Activated T-helper 9 cell treated with anti-CD3 and anti-CD28 coated beads, Interleukin-2, amount 50 U/mL, for 16 hours (primary cell): Measurements from ENCODE around the gene FXN.
A peak's percentile ranks its signal among the peaks of the same experiment; 100 is the strongest.
"Not testable (repeated sequence)": the region's sequence is repeated elsewhere in the genome, so short reads cannot be mapped to it uniquely, and the experiment has no call there.

Source experiments
- DNase-seq: peaks from one replicate; pipeline ENCODE4 v3.0.0-alpha.2; 2020; ENCODE audit warnings: low read depth

FXN gene

DNA sequence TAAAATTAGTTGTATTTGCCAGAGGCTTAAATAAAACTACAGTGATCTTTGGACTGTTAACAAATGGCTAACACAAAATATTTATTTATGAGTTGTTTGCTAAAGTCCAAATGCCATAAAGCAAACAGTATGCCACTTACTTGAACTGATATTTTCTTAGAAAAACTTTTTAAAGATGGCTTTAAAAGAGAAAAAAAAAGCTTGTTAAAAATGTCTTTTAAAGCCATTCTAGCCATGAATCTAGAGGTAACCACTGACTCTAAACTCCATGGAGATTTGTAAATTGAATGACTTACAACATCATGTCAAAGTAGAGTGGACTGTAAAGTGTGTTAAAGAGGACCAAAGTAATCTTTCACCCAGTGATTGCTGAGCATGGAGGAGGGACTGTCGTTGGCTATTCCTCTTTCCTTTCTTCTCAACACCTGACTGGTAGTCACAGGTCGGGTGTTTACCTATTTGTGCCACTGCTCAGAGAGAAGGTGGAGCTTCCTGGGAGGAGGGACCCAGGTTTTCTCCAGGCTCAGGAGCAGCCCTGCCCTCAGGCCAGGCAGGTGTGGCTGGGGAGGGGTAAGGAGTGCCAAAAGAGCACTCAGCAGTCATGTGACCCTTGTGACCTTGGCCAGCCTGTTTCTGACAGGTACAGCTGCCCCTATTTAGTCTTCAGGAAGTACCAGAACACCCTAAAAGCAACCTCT lies 69.4 kb downstream of the FXN start:
- DNase-seq: no peak

DNA sequence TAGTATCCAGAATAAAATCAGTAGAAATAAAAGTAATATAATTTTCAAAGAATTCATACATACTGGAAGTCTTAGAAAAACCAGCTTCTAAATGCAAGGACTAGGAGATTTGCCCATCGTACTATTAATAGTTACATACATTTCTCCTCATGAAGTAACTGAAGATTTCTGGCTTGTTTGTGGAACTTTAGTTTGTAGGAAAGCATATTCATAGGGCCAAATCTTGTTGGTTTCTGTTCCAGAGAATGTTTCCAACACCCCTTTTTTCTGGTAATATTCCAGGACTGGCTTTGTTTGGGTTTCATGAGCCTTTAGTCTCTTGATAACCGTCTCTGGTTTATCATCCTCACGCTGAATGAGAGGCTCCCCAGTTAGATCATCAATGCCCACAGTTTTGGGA lies 72.2 kb downstream of the FXN start:
- DNase-seq: no peak

DNA sequence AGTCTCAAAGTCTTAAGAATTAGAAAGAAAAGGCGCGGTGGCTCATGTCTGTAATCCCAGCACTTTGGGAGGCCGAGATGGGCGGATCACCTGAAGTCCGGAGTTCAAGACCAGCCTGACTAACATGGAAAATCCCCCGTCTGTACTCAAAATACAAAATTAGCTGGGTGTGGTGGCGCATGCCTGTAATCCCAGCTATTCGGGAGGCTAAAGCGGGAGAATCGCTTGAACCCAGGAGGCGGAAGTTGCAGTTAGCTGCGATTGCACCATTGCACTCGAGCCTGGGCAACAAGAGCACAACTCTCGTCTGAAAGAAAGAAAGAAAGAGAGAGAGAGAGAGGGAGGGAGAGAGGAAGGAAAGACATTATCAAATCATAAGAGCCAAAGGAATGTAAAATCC lies 73.2 kb downstream of the FXN start:
- DNase-seq: not testable (repeated sequence)

DNA sequence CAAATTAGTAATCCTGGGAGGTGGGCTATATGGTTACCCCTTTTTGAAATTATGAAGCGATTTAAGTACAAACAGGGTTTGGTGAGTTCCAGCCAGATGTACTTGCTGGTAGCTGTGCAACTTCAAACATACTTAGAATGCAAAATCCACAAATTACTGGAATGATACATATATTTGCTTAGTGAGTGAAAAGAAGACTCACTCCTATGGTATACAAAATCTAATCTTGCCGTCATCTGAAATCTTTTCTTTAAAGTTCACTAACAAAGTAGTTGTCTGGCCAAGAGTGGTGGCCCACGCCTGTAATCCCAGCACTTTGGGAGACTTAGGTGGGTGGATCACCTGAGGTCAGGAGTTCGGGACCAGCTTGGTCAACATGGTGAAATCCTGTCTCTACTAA lies 73.6 kb downstream of the FXN start:
- no peak for DNase-seq

- not testable (repeated sequence) for DNase-seq
Observed at GRCh38 chr9:69112646-69113045, 77.1 kb downstream of the FXN start.

DNA sequence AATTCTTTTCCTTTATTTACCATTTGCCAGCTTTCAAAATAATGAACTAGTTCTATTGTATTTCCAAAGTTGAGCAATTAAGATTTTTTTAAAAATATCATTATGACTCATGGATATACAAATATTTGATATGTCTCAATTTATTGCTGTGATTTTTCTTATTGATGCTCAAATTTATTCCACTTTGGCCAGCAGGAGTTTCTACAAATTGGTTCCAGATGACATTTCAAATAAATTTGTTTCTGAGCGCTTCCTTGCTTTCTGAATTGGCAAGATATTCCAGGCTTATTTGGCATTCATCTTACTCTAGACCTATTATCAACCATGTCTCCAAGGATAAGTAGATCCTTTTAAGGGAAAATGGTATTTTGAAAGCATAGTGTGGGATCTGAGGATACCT lies 80.1 kb downstream of the FXN start:
- DNase-seq: no peak

DNA sequence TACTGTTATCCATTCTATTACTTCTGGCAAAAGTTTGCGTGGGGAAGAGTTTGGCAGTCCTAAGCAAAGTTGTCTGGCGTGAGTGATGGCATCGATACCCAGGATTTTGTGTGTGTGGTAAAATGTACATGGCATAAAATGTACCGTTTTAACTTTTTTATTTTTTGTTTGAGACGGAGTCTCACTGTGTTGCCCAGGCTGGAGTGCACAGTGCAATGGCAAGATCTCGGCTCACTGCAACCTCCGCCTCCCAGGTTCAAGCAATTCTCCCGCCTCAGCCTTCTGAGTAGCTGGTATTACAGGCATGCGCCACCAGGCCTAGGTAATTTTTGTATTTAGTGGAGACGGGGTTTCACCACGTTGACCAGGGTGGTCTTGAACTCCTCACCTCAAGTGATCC lies 83.1 kb downstream of the FXN start:
- DNase-seq: no peak

GRCh38 chr9:69120380-69121154 lies 85.0 kb downstream of the FXN start:
- no peak for DNase-seq

DNA sequence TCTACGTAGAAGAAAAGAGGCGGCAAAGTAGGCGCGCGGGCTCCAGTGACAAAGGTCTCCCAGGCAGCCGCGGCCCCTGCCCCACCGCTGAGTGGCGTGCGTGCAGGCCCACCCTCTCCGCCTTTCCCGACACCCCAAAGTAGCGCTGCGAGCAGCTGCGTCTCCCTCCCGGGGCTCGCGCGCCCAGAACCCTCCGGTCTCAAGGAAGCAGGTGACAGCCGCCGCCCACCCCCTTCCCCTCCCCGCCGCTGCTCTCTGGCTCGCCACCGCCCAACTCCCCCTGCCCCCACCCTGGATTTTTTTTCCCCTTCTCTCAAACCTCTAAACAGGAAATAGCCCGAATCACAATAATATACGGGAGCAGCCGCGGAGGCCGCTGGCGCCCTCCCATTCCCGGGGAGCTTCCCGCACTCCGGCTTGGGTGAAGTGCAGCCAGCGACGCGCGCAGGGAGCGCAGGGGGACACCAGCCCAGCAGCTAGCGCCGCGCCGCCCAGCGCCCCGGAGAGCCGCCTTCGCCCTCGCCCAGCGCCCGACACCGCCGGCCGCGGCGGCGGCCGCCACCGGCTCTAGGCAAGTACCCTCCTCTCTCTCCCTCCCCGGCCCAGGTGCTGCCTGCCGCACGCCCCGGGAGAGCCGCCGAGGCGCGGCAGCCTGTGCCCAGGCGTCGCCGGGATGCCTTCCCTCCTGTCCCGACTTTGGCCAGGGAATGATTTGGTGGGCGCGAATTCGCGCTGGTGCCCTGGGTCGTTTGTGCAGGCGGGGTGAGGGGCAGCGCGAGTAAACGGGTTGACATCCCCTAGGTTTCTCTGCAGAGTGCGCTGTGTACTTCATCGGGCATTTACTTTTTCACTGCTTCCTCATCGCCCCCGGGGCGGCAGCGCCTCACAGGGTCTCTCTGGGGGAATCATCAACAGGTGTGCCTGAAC lies 85.9 kb downstream of the FXN start:
- DNase-seq: no peak

- peak; percentile 15 for DNase-seq
Observed at GRCh38 chr9:69122082-69122548, 86.6 kb downstream of the FXN start.

- DNase-seq: no peak
Observed at GRCh38 chr9:69122549-69123141, 87.1 kb downstream of the FXN start.

DNA sequence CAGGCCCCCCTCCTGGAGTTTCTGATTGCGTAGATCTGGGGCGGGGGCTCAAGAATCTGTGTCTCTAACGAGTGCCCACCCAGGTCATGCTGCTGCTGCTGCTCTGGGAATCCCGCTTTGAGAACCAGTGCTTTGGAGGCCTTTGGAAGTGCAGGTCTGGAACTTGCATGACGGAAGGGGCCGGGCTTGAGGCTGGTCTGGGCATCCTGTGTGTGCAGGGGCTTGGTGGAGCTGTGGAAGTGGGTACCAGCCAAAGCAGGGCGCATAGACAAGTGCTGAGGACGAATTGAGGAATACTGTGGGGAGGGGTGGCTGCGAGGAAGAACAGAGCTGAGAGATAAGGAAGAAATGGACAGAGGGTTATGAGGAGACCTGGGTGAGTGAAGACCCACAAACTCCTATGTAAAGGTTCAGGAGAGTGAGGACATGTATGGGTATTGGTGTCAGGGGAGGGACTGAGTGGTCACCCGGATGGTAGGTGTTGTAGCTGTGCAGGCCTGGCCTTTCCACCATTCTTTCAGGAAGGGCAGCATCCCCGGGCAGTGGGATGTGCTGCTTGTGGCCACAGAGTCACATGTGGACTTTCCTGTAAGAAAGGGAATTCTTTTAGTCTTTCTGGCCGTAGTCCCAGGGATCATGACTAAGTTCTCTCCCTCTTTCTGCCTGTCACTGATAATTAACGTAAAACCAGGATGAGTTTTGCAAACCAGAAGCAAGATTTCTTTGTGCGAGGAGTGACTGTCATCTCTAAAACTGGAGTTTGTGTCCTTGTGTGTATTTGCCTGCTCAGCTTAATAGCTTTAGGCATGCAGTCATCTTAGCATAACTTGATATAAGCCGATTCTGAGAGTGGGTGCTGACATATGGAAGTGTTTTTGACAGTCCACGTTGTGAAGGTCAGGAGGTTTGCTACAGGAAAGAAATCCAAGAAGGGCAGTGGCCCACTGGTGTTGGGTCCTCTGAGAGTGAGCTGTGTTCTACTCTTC lies 95.2 kb downstream of the FXN start:
- no peak for DNase-seq

GRCh38 chr9:69131682-69132081 lies 96.1 kb downstream of the FXN start:
- DNase-seq: no peak

DNA sequence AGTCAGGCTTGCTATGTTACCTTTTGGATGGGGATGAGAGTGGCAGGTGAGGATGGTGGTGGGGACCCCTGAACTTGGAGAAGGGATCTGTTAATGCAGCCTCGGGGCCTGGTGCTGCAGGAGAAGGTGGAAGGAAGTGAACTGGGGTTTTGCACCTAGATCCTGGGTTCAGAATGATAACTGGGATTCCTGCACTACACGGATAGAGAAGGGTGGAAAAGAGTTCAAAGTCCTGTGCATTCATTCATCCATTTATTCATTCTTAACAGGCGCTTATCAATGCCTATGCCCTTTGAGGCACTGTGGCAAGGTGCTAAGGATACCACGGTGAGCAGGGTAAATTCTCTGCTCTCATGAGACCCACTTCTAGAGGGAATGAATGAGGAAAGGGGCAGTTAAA lies 96.8 kb downstream of the FXN start:
- no peak for DNase-seq

GRCh38 chr9:69134412-69134811 lies 98.9 kb downstream of the FXN start:
- DNase-seq: no peak

- no peak for DNase-seq
Observed at GRCh38 chr9:69136185-69136584, 100.6 kb downstream of the FXN start.

DNA sequence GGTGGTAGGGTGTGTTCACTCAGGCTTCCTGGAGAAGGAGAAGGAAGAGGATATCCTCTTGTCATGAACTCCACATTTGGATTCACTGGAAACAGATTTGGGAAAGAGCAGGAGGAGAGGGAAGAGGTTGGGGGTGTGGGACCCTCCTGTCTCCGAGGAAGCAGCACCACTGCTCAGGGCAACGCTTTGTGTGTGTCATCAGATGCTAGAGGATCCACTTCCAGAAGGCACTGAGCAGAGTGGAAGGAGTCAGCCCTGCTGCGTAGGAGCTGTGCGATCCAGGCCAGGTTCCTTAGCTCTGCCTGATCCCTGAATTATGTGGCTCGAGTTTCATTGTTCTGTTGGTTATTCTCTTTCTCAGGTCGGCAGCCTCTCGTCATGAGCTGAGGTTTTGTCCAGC lies 101.2 kb downstream of the FXN start:
- DNase-seq: no peak

GRCh38 chr9:69137311-69137710 lies 101.8 kb downstream of the FXN start:
- DNase-seq: no peak

GRCh38 chr9:69139596-69139995 lies 104.0 kb downstream of the FXN start:
- DNase-seq: no peak

- no peak for DNase-seq
Observed at GRCh38 chr9:69140123-69140735, 104.7 kb downstream of the FXN start.
